Left ventricle myocardium inferior (tissue), 1 donor: Measurements from ENCODE around the gene CLCNKB. TPM values are rescaled to one million over a fixed set of nuclear protein-coding genes. Genes with fewer than 3 reads are reported as not detected.
"Not testable (repeated sequence)": the region's sequence is repeated elsewhere in the genome, so short reads cannot be mapped to it uniquely, and the experiment has no call there.

Experiments
- DNase-seq: peaks from one replicate; pipeline ENCODE4 v3.0.0-alpha.2; 2020
- H3K27ac ChIP-seq: fragments of 200-600 bp; replicated peaks from 2 replicates; pipeline ENCODE4 v1.8.0; 2021
- H3K27me3 ChIP-seq: fragments of 200-600 bp; 2 replicates; pipeline ENCODE4 v1.8.0; 2021; ENCODE audit warnings: low read depth
- H3K36me3 ChIP-seq: fragments of 200-600 bp; 2 replicates; pipeline ENCODE4 v1.8.0; 2021
- H3K4me1 ChIP-seq: fragments of 200-600 bp; 2 replicates; pipeline ENCODE4 v1.8.0; 2021
- H3K4me3 ChIP-seq: fragments of 200-600 bp; 2 replicates; pipeline ENCODE4 v1.8.0; 2021; ENCODE audit warnings: mild to moderate bottlenecking, moderate library complexity
- H3K9me3 ChIP-seq: fragments of 200-600 bp; replicated peaks from 2 replicates; pipeline ENCODE4 v1.8.0; 2021
- intact Hi-C: fragments of 100-400 bp; cut with micrococcal nuclease; formaldehyde crosslinking; loops from one replicate; pipeline ENCODE4 v1.11.0; 2022
- total RNA-seq: library from RNA; stranded (reverse); fragmentation: NEBNext Ultra II Directional; extraction: Animal tissue kit (Norgen Biotek cat#: 25700); gene quantifications from one replicate; pipeline ENCODE4 v1.2.1, GENCODE V29; 2021
- TF ChIP-seq, protein P1 (sequence below): fragments of 200-600 bp; IDR thresholded peaks from 2 replicates; pipeline ENCODE4 v1.8.0; 2021; ENCODE audit warnings: antibody characterized with exemption, mild to moderate bottlenecking, borderline replicate concordance
- donor health status: DM: no; HTN: yes; CAD: no; lungs with severe emphysema.

CLCNKB gene
- total RNA-seq, 1 donor from 2014 or later, result 1.3 TPM

DNA sequence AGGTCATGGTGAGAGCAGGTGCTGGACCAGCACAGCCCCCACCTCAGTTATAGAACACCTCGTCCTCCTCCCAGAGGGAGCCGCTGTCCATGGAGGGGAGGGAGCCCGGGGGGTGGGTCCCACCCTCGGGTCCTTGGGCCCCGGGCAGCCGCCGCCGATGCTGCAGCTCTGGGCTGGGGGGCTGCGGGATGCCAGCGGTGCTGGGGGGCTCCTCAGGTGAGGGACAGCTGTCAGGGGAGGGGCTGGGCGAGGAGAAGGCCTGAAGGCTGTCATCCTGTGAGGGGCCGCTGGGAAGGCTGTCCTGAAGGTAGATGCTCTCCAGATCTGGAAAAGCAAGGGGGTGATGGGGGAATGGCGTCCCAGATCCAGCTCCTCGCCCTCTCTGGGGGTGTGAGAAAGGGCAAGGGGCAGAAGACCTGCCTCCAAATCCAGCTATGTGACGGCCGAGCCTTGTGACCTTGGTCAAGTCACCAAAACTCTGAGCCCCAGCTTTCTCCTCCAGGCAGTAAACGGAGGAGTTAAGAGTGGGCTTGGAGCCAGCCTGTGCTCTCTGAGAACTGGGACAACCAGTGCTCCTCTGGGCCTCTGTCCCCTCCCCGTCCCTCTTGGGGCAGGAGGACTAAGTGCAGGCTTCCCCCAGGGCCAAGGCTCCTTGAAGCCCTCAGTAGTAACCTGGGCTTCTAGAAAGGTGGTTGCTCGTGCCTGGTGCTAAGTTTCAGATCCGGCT is 15.0 kb downstream of the CLCNKB start:
- H3K9me3 ChIP-seq, DNase-seq, H3K27ac ChIP-seq, intact Hi-C loops, H3K36me3 ChIP-seq, H3K27me3 ChIP-seq, H3K4me3 ChIP-seq: not testable (repeated sequence)
- peaks cover 12% of the 10 kb centered on the region for H3K4me1 ChIP-seq

DNA sequence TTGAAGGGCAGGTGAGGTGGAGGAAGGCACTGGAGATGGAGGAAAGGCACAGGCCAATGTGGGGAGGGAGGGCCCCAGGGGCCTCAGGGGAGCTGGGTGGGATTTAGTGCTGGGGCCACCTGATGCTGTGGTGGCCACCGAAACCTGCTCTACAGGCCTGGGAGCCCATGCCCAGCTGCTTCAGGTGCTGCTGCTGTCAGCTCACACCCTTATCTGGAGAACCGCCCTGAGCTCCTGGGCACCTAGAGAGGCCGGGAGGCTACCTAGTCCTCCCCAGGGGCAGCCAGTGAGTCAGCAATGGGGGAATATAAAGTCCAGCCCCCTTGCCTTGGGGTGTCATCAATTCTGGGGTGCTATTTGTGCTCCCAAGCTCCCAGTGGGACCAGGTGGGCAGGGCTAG is 17.7 kb downstream of the CLCNKB start:
- no peaks in the 10 kb centered on the region for H3K9me3 ChIP-seq
- H3K27me3 ChIP-seq, result no peaks in the 10 kb centered on the region
- intact Hi-C loops, result no loop called here
- H3K4me3 ChIP-seq, result no peak overlapping the region
- no peak for DNase-seq
- TF ChIP-seq, protein P1, sequence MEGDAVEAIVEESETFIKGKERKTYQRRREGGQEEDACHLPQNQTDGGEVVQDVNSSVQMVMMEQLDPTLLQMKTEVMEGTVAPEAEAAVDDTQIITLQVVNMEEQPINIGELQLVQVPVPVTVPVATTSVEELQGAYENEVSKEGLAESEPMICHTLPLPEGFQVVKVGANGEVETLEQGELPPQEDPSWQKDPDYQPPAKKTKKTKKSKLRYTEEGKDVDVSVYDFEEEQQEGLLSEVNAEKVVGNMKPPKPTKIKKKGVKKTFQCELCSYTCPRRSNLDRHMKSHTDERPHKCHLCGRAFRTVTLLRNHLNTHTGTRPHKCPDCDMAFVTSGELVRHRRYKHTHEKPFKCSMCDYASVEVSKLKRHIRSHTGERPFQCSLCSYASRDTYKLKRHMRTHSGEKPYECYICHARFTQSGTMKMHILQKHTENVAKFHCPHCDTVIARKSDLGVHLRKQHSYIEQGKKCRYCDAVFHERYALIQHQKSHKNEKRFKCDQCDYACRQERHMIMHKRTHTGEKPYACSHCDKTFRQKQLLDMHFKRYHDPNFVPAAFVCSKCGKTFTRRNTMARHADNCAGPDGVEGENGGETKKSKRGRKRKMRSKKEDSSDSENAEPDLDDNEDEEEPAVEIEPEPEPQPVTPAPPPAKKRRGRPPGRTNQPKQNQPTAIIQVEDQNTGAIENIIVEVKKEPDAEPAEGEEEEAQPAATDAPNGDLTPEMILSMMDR, result no peak
- no peak overlapping the region for H3K27ac ChIP-seq
- peaks cover 14% of the 10 kb centered on the region for H3K4me1 ChIP-seq
- no peaks in the 10 kb centered on the region for H3K36me3 ChIP-seq

DNA sequence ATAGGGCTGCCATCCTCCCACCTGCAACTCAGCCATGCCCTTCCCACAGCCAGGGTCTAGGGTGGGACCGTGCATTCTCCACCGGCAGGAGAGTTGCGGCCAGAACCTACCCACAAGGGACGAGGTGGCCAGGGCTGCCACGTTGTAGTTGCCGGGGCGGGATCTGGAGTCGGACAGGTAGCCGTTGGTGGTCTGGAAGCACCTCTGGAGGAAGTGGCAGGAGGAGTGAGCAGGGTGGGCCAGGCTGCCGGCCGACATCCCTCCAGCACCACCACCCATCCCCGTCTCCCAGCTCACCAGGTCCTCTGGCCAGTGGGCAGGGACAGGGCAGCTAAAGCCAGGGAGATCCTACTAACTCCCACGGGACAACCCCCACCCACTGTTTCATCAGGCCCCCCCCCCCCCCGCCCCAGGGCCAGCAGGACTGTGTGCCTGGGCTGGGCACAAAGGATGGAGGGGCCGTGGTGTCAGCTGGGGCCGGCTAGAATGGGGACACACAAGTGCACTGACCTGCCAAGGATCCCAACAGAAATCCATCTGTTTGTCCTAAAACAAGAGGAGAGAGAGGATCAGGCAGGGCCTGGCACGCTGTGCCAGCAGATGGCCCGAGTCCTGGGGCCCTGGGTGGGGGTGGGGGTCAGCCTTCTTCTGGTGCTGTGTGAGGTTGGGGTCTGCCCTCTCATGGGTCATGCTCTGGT is 18.6 kb downstream of the CLCNKB start:
- H3K27me3 ChIP-seq, intact Hi-C loops, H3K36me3 ChIP-seq, H3K9me3 ChIP-seq, H3K27ac ChIP-seq, DNase-seq, H3K4me3 ChIP-seq: not testable (repeated sequence)
- H3K4me1 ChIP-seq, result peaks cover 21% of the 10 kb centered on the region

DNA sequence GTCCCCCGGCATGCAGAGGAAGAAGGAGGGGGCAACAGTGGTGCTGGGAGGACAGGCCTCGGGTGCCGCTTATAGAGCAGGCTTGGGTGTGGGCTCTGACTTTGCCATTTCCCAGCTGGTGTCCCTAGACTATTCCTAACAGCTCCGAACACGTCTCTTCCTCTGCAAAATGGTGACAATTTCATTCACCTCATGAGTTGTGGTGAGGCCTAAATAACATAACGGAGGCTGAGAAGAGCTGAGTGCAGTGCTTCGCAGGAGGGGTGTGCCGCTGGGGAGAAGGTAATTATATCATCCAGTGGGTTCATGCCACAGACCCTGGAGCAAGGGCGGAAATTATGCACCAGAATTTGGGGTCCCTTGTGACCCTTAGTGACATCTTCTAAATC is 19.1 kb downstream of the CLCNKB start:
- intact Hi-C loops, H3K27me3 ChIP-seq, DNase-seq, H3K9me3 ChIP-seq, H3K4me3 ChIP-seq, H3K36me3 ChIP-seq, H3K27ac ChIP-seq: not testable (repeated sequence)
- H3K4me1 ChIP-seq, result peaks cover 22% of the 10 kb centered on the region

DNA sequence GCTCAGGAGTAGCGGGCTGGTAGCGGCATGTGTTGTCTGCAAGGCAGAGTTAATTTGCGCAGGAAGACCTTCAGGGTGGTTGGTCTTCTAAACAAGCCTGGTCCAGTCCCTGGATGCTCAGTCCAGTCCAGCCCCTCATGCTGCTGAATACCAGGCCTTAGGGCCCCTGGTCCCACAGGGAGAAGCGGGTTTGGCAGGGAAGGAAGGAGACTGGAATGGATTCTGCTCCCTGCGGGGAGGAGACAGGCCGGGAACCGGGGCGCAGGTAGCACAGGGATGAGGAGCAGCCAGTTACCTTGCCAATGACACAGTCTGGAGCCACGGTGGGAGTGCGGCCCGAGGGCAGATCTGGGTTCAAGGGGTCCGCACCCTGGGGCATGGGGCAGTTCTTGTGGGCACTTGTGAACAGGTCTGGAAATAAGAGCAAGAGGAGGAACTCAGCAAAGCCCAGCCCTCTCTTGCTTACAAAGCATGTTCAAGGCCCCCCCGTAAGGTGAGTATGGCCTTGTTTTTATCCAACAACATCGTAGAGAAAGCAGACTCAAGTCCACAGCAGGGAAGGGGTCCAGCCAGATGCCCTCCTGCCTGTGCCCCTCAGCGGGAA is 19.7 kb downstream of the CLCNKB start:
- Histone ChIP-seq H3K4me3 (no peak overlapping the region), H3K4me1 (peaks cover 27% of the 10 kb centered on the region), H3K36me3 (no peaks in the 10 kb centered on the region), H3K27ac (no peak overlapping the region), H3K9me3 (no peaks in the 10 kb centered on the region), H3K27me3 (no peaks in the 10 kb centered on the region)
- DNase-seq, result no peak
- intact Hi-C loops, result no loop called here
- TF ChIP-seq, protein P1, result no peak

DNA sequence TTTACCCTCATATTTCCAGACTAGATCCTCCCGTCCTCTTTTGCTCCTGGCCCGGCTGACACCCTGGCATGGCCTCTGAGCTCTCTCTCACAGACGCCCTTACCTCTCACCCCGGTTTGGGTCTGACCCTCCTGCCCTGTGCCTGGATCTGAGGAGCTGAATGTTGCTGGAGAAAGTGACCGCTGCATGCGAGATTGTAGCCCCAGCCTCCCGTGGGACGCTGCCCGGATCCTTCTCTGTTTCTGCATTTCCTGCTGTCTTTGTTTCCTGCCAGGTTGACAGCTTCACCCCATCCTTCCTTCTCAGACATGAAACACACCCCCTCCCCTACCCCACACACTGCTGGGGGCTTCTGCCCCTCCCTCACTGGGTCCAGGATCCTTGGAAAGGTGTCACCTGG is 20.3 kb downstream of the CLCNKB start:
- Histone ChIP-seq H3K27me3 (no peaks in the 10 kb centered on the region), H3K27ac (no peak overlapping the region), H3K36me3 (no peaks in the 10 kb centered on the region), H3K9me3 (no peaks in the 10 kb centered on the region), H3K4me3 (no peak overlapping the region), H3K4me1 (peaks cover 33% of the 10 kb centered on the region)
- no peak for DNase-seq
- intact Hi-C loops, result no loop called here
- TF ChIP-seq, protein P1, result no peak
